Parathyroid adenoma (tissue), 2 donors: ENCODE results near the gene SEPTIN2.

Experiments
- H2AFZ ChIP-seq: fragments of 300-600 bp; sonication (generic); one replicate; pipeline ENCODE4 v1.7.0; 2017; ENCODE audit warnings: antibody characterized with exemption, mild to moderate bottlenecking
- H3K27ac ChIP-seq: fragments of 300-600 bp; sonication (generic); one replicate; pipeline ENCODE4 v1.7.0; 2017
- H3K27me3 ChIP-seq: fragments of 300-600 bp; sonication (generic); one replicate; pipeline ENCODE4 v1.7.0; 2017; ENCODE audit warnings: low read length; ENCODE audit not compliant: control insufficient read depth, insufficient read depth
- H3K36me3 ChIP-seq: fragments of 300-600 bp; sonication (generic); one replicate; pipeline ENCODE4 v1.7.0; 2017; ENCODE audit warnings: low read length; ENCODE audit not compliant: control insufficient read depth, insufficient read depth
- H3K4me1 ChIP-seq: fragments of 300-600 bp; sonication (generic); one replicate; pipeline ENCODE4 v1.7.0; 2017; ENCODE audit warnings: control low read depth
- H3K4me2 ChIP-seq: fragments of 300-600 bp; sonication (generic); one replicate; pipeline ENCODE4 v1.7.0; 2017; ENCODE audit warnings: low read length
- H3K4me3 ChIP-seq: fragments of 300-600 bp; sonication (generic); one replicate; pipeline ENCODE4 v1.7.0; 2017; ENCODE audit warnings: low read depth, low read length
- H3K79me2 ChIP-seq: fragments of 300-600 bp; sonication (generic); one replicate; pipeline ENCODE4 v1.7.0; 2017; ENCODE audit warnings: control low read depth
- H3K9ac ChIP-seq: fragments of 300-600 bp; sonication (generic); one replicate; pipeline ENCODE4 v1.7.0; 2017; ENCODE audit warnings: mild to moderate bottlenecking
- H3K9me3 ChIP-seq: fragments of 300-600 bp; sonication (generic); one replicate; pipeline ENCODE4 v1.7.0; 2017; ENCODE audit warnings: low read length; ENCODE audit not compliant: control insufficient read depth
- TF ChIP-seq, protein P1 (sequence below): fragments of 300-600 bp; sonication (generic); IDR thresholded peaks from one replicate; pipeline ENCODE4 v1.7.0; 2017; ENCODE audit warnings: antibody characterized with exemption, mild to moderate bottlenecking
- donor health status: primary hyperparathyroidism.

The SEPTIN2 gene

DNA sequence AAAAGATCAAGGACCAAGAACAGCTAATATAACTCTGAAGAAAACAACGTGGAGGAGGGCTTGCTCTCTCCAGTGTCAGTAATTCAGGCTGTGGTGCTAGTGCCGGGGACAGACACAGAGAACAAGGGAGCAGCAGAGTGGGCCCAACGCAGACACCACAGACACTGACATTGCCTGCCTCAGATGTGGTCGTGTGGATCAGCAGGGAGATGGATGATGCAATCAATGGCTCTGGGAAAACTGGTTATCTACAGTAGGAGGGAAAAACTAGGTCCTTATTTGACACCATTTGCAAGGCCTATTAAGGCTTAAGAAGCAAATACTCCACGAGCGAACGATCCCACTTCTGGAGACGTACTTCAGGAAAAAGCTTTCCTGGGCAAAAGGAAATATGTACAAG lies 36.3 kb upstream of the SEPTIN2 start:
- Histone ChIP-seq H3K4me3 (no peak overlapping the region), H3K79me2 (peaks cover 13% of the 10 kb centered on the region), H3K36me3 (no peaks in the 10 kb centered on the region), H3K9me3 (no peaks in the 10 kb centered on the region), H2AFZ (no peak overlapping the region), H3K27me3 (no peaks in the 10 kb centered on the region), H3K27ac (no peak overlapping the region), H3K4me1 (no peaks in the 10 kb centered on the region), H3K9ac (no peak overlapping the region), H3K4me2 (no peak overlapping the region)
- TF ChIP-seq, protein P1, sequence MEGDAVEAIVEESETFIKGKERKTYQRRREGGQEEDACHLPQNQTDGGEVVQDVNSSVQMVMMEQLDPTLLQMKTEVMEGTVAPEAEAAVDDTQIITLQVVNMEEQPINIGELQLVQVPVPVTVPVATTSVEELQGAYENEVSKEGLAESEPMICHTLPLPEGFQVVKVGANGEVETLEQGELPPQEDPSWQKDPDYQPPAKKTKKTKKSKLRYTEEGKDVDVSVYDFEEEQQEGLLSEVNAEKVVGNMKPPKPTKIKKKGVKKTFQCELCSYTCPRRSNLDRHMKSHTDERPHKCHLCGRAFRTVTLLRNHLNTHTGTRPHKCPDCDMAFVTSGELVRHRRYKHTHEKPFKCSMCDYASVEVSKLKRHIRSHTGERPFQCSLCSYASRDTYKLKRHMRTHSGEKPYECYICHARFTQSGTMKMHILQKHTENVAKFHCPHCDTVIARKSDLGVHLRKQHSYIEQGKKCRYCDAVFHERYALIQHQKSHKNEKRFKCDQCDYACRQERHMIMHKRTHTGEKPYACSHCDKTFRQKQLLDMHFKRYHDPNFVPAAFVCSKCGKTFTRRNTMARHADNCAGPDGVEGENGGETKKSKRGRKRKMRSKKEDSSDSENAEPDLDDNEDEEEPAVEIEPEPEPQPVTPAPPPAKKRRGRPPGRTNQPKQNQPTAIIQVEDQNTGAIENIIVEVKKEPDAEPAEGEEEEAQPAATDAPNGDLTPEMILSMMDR, result no peak

DNA sequence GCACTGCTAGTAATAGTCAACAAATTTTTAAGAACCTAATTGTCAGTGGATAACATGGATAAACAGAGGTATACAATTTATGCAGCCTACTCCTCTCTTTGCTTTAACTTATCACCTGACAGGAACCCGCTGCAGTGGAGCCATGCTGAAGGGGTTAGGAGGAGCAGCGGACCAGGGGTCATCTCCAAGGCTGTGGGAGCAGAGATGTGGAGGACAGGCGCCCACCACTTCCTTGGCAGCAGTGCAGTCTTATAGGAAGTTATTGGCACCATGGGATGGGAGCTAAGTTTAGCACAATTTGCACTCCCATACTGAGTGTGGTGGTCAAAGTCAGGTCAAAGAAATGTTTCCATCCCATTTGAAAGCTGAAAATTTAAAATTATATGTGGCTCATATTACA lies 35.9 kb upstream of the SEPTIN2 start:
- TF ChIP-seq, protein P1, result no peak

DNA sequence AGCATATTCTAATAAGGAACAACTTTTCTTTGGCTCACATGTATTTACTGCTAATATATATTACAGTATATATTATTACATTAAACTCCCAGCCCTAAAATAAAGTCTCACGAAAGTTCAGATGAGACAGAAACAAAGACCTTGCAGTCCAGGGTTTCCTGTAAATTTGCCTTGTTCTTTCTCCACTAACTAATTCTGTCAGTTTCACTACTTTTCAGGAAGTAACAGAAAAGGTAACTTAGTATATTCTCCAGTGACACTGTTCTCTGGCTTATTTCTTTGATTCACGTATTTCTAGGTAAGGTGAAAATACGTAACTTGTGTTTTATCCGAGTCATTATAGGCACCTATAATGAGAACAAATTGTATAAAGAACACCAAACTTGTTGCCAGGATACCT lies 35.4 kb upstream of the SEPTIN2 start:
- Histone ChIP-seq H3K9ac (no peak overlapping the region), H2AFZ (no peak overlapping the region), H3K79me2 (peaks cover 17% of the 10 kb centered on the region), H3K4me1 (no peaks in the 10 kb centered on the region), H3K36me3 (no peaks in the 10 kb centered on the region), H3K4me2 (no peak overlapping the region), H3K9me3 (no peaks in the 10 kb centered on the region), H3K27me3 (no peaks in the 10 kb centered on the region), H3K27ac (no peak overlapping the region), H3K4me3 (no peak overlapping the region)
- TF ChIP-seq, protein P1, result no peak

More for the DNA sequence above, 35.9 kb upstream of the SEPTIN2 start:
- H3K4me3 ChIP-seq, result no peak overlapping the region
- H3K27ac ChIP-seq, result no peak overlapping the region
- peaks cover 13% of the 10 kb centered on the region for H3K79me2 ChIP-seq
- H2AFZ ChIP-seq, result no peak overlapping the region
- H3K4me2 ChIP-seq, result no peak overlapping the region
- H3K9me3 ChIP-seq, result no peaks in the 10 kb centered on the region
- no peaks in the 10 kb centered on the region for H3K36me3 ChIP-seq
- H3K9ac ChIP-seq, result no peak overlapping the region
- no peaks in the 10 kb centered on the region for H3K27me3 ChIP-seq
- H3K4me1 ChIP-seq, result no peaks in the 10 kb centered on the region

DNA sequence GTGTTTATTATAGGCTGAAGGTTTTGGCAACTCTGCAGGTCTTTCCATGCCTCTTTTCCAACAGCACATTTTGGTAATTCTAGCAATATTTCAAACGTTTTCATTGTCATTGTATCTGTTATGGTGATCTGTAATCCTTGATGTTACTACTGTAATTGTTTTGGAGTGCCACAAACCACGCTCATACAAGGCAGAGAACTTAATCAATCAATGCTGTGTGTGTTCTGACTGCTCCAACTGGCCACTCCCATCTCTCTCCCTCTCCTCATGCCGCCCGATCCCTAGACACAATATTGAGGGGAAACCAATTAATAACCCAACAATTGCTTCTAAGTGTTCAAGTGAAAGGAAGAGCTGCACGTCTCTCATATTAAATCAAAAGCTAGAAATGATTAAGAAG lies 33.2 kb upstream of the SEPTIN2 start:
- no peak overlapping the region for H3K4me3 ChIP-seq
- H3K27me3 ChIP-seq, result no peaks in the 10 kb centered on the region
- H3K27ac ChIP-seq, result no peak overlapping the region
- H3K9me3 ChIP-seq, result no peaks in the 10 kb centered on the region
- no peaks in the 10 kb centered on the region for H3K4me1 ChIP-seq
- TF ChIP-seq, protein P1, result no peak
- H3K79me2 ChIP-seq, result peaks cover 27% of the 10 kb centered on the region
- H3K36me3 ChIP-seq, result no peaks in the 10 kb centered on the region
- H3K9ac ChIP-seq, result no peak overlapping the region
- H2AFZ ChIP-seq, result no peak overlapping the region
- H3K4me2 ChIP-seq, result no peak overlapping the region

DNA sequence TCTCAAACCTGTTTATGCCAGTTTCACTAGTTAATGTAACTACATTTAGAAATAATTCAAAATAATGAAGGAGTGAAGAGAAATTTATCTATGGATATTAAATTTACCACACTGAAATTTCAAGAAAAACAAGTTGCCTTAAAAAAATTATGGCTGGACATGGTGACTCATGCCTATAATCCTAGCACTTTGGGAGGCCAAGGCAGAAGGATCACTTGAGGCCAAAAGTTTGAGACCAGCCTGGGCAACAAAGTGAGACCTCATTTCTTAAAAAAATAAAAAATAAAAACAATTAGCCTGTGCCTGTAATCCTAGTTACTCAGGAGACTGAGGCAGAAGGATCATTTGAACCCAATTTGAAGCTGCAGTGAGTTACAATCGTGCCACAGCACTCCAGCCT lies 30.1 kb upstream of the SEPTIN2 start:
- TF ChIP-seq, protein P1, result no peak
- Histone ChIP-seq H3K4me3 (no peak overlapping the region), H3K27me3 (no peaks in the 10 kb centered on the region), H2AFZ (no peak overlapping the region), H3K79me2 (peaks cover 41% of the 10 kb centered on the region), H3K9ac (no peak overlapping the region), H3K36me3 (no peaks in the 10 kb centered on the region), H3K9me3 (no peaks in the 10 kb centered on the region), H3K27ac (no peak overlapping the region), H3K4me1 (no peaks in the 10 kb centered on the region), H3K4me2 (no peak overlapping the region)
